ENCODE results near the gene GORASP1.
A peak's percentile ranks its signal among the peaks of the same experiment; 100 is the strongest.

The GORASP1 gene

GRCh38 chr3:39144748-39145380, 37.4 kb upstream of the GORASP1 start:
- DNase-seq (ENCODE audit: low read depth in 2 of 2) = no peak
- TF ChIP-seq CTCF (IDR thresholded peaks at IDR 0.05; ENCODE audit: low read depth, low read length) = no peak
- H3K4me3 ChIP-seq (replicated peaks in 1 of 2; ENCODE audit: low read depth in 2 of 2, low read length in 2 of 2) = no peak overlapping the region

GRCh38 chr3:39144095-39144747, 36.8 kb upstream of the GORASP1 start:
- no peak for TF ChIP-seq CTCF (IDR thresholded peaks at IDR 0.05; ENCODE audit: low read depth, low read length)
- H3K4me3 ChIP-seq (replicated peaks in 1 of 2; ENCODE audit: low read depth in 2 of 2, low read length in 2 of 2) = no peak overlapping the region
- DNase-seq (ENCODE audit: low read depth in 2 of 2) = no peak

- DNase-seq (ENCODE audit: low read depth in 2 of 2) = no peak
Observed at GRCh38 chr3:39143051-39143885, 35.8 kb upstream of the GORASP1 start.

GRCh38 chr3:39142067-39142466, 34.6 kb upstream of the GORASP1 start:
- DNase-seq (ENCODE audit: low read depth in 2 of 2) = no peak
- H3K4me3 ChIP-seq (replicated peaks in 1 of 2; ENCODE audit: low read depth in 2 of 2, low read length in 2 of 2) = no peak overlapping the region
- no peak for TF ChIP-seq CTCF (IDR thresholded peaks at IDR 0.05; ENCODE audit: low read depth, low read length)

More at GRCh38 chr3:39143051-39143885, 35.8 kb upstream of the GORASP1 start:
- no peak overlapping the region for H3K4me3 ChIP-seq (replicated peaks in 1 of 2; ENCODE audit: low read depth in 2 of 2, low read length in 2 of 2)
- TF ChIP-seq CTCF (IDR thresholded peaks at IDR 0.05; ENCODE audit: low read depth, low read length) = no peak

GRCh38 chr3:39141171-39141995, 34.0 kb upstream of the GORASP1 start:
- no peak for TF ChIP-seq CTCF (IDR thresholded peaks at IDR 0.05; ENCODE audit: low read depth, low read length)
- peak; percentile 56 to 60 for DNase-seq (ENCODE audit: low read depth in 2 of 2)
- no peak overlapping the region for H3K4me3 ChIP-seq (replicated peaks in 1 of 2; ENCODE audit: low read depth in 2 of 2, low read length in 2 of 2)

- H3K4me3 ChIP-seq (replicated peaks in 1 of 2; ENCODE audit: low read depth in 2 of 2, low read length in 2 of 2) = no peak overlapping the region
- no peak for DNase-seq (ENCODE audit: low read depth in 2 of 2)
- no peak for TF ChIP-seq CTCF (IDR thresholded peaks at IDR 0.05; ENCODE audit: low read depth, low read length)
Observed at GRCh38 chr3:39140341-39140971, 33.0 kb upstream of the GORASP1 start.
